Measurements from ENCODE around the gene ZNF883.

The ZNF883 gene

GRCh38 chr9:112970939-112971338 lies 41.1 kb downstream of the ZNF883 start:
- no peaks in the 10 kb centered on the region; the same call in 1 of the 2 replicates for H3K9me3 ChIP-seq
- no peaks in the 10 kb centered on the region for H3K4me1 ChIP-seq
- no peaks in the 10 kb centered on the region for H3K36me3 ChIP-seq
- no peaks in the 10 kb centered on the region for H3K27me3 ChIP-seq
- DNase-seq: no peak
- peak; percentile 32 for TF ChIP-seq CTCF (IDR thresholded peaks at IDR 0.05; ENCODE audit: low read depth, low read length)
- no peak overlapping the region for H3K4me3 ChIP-seq (ENCODE audit: low read depth, low read length)

GRCh38 chr9:112969730-112970129 lies 42.3 kb downstream of the ZNF883 start:
- H3K27me3 ChIP-seq: no peaks in the 10 kb centered on the region
- no peak overlapping the region for H3K4me3 ChIP-seq (ENCODE audit: low read depth, low read length)
- no peaks in the 10 kb centered on the region for H3K36me3 ChIP-seq
- DNase-seq: no peak
- no peaks in the 10 kb centered on the region; the same call in 1 of the 2 replicates for H3K9me3 ChIP-seq
- no peak for TF ChIP-seq CTCF (IDR thresholded peaks at IDR 0.05; ENCODE audit: low read depth, low read length)
- no peaks in the 10 kb centered on the region for H3K4me1 ChIP-seq

- Histone ChIP-seq H3K27me3 (no peaks in the 10 kb centered on the region; the same call in 1 of the 2 replicates), H3K9me3 (no peaks in the 10 kb centered on the region), H3K36me3 (no peaks in the 10 kb centered on the region), H3K4me1 (no peaks in the 10 kb centered on the region), H3K4me3 (ENCODE audit: low read depth, low read length) (no peak overlapping the region)
- DNase-seq: no peak
- TF ChIP-seq CTCF (IDR thresholded peaks at IDR 0.05; ENCODE audit: low read depth, low read length): no peak
Observed at GRCh38 chr9:112955550-112955949, 56.4 kb downstream of the ZNF883 start.

GRCh38 chr9:112945620-112946208 lies 66.3 kb downstream of the ZNF883 start:
- Histone ChIP-seq H3K4me1 (no peaks in the 10 kb centered on the region), H3K36me3 (no peaks in the 10 kb centered on the region), H3K9me3 (no peaks in the 10 kb centered on the region; the same call in 1 of the 2 replicates), H3K4me3 (ENCODE audit: low read depth, low read length) (no peak overlapping the region), H3K27me3 (no peaks in the 10 kb centered on the region)
- peak; percentile 20 for DNase-seq
- TF ChIP-seq CTCF (IDR thresholded peaks at IDR 0.05; ENCODE audit: low read depth, low read length): peak; percentile 36

- Histone ChIP-seq H3K4me3 (ENCODE audit: low read depth, low read length) (no peak overlapping the region), H3K4me1 (no peaks in the 10 kb centered on the region), H3K27me3 (no peaks in the 10 kb centered on the region), H3K9me3 (no peaks in the 10 kb centered on the region), H3K36me3 (no peaks in the 10 kb centered on the region)
- no peak for TF ChIP-seq CTCF (IDR thresholded peaks at IDR 0.05; ENCODE audit: low read depth, low read length)
- DNase-seq: no peak
Observed at GRCh38 chr9:112939418-112939817, 72.6 kb downstream of the ZNF883 start.

- Histone ChIP-seq H3K36me3 (no peaks in the 10 kb centered on the region), H3K4me1 (no peaks in the 10 kb centered on the region), H3K4me3 (ENCODE audit: low read depth, low read length) (no peak overlapping the region), H3K9me3 (no peaks in the 10 kb centered on the region), H3K27me3 (no peaks in the 10 kb centered on the region)
- DNase-seq: no peak
- TF ChIP-seq CTCF (IDR thresholded peaks at IDR 0.05; ENCODE audit: low read depth, low read length): no peak
Observed at GRCh38 chr9:112933696-112934095, 78.3 kb downstream of the ZNF883 start.
